CMK (cell line): ENCODE data around the gene PRSS36.

ENCODE experiments used
- DNase-seq: peaks from one replicate; pipeline ENCODE4 v3.0.0-alpha.2; 2010; ENCODE audit warnings: low read depth

Gene PRSS36

GRCh38 chr16:31099860-31100638 is 49.8 kb downstream of the PRSS36 start:
- no peak for DNase-seq

DNA sequence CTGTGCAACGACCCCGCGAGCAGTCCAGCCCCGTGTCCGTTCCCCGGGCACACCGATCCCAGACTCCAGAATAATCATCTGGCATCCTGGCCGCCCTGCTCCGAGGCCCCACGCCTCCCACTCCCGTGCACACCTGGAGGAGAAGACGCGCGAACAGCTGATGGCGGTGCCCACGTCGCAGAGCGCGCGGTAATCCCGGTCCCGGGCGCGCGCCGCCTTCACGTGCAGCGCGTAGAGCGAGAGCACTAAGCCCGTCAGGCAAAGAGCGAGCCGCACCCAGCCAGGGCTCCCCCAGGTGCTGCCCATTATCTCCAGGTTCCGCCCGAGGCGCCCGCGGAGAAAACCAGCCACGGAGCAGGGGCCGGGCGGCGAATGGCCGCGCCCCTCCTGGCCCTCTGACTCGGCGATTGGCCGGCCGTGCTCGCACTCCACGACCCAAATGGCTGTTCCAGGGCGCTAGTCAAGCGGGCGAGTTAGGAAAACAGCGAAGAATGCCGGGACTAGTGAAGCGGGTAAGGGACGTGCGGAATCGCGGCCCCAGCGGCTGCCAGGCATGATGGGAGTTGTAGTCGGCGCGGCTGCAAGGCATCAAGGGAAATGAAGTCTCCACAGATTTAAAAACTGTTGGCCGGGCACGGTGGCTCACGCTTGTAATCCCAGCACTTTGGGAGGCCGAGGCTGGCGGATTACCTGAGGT is 55.3 kb downstream of the PRSS36 start, which contains the start of gene VKORC1:
Gene VKORC1, minus strand, starts transcription at position 374 of the 697 bp plus-strand sequence. Its CDS starts 68 bp downstream, at position 306.
- DNase-seq = peak; percentile 88

DNA sequence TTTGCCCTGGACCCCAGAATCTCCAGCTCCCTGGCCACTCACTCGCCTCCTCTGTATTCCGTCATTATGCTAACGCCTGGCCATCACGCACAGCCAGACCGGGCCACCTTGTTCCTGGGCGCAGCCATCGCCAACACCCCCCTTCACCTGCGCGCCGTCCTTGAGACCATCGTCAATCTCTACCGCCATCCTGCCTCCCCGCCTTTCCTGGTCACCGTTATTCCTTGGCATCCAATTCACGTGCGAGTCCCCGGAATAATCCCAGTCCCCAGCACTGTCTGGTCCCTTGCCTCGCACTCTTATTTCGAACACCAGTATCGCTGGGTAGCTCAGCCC is 55.8 kb downstream of the PRSS36 start:
- no peak for DNase-seq

- DNase-seq = no peak
Measured at GRCh38 chr16:31093132-31093703, 56.6 kb downstream of the PRSS36 start.

DNA sequence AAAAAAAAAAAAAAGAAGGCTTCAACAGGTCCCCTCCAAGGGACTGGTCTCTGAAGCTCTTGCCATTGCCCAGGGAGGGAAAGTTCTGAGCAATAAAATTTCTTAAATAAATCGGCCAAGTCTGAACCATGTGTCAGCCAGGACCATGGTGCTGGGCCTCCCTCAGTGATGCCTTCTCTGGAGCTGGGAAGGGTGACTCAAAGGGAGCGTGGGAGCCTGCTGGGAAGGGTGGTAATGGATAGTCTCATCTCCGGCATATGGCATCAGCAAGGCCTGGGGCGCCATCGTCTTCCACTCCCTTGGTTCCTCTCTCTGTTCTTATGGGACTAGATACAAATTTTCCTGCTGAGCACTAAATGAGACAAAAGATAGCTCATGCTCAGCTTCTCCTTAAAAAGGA is 57.5 kb downstream of the PRSS36 start:
- DNase-seq = no peak

DNA sequence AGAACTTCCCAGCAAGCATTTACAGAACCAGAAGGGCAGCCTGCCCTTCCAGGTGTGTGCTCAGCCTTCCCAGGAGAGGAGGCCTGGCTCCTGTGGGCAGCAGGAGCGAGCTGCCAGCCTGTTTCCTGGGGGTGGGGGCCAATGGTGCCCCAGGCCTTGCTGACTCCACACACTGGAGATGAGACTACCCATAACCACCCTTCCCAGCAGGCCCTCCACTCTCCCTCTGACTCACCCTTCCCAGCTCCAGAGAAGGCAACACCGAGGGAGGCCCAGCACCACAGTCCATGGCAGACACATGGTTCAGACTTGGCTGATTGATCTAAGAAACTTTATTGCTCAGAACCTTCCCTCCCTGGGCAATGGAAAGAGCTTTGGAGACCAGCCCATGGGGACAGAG is 59.3 kb downstream of the PRSS36 start:
- no peak for DNase-seq

DNA sequence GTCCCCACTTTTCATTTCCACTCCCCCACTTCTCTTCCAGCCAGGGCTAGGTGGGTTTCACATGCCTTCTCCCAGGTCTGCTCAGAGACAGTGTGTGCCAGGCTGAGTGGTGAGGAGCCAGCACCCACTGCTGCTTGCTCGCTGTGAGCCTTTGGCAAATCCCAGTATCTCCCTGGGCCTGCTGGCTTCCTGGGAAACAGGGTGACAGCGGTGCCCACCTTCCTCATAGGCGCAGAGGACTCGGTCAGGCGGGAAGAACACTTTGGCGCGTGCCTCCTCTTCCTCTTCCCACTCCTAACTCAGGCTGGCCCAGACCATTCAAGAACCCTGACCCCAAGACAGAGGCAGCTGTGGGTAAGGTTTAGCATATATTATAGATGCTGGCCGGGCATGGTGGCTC is 60.7 kb downstream of the PRSS36 start:
- DNase-seq = no peak
